Measurements from ENCODE around the gene ATP5PB.

DNA sequence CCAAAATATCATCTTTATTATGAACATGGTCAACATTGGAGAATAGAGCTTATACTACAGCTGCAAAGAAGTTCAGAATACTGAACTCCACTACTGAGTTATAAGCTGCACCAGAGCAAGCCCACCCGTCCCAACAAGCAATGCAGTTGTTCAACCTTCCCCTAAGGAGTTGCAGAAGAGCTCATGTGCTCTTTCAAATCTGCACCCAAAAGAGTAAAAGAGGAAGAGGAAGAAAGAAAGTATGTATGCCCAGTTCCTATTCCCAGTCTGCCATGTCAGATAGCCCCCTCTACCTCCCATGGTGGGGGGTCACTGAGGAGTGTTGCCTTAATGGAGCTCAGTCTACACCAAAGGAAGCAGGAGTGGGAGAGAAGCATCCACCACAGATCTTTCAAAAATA is 31.4 kb downstream of the ATP5PB start:
- TF ChIP-seq CTCF (optimal IDR thresholded peaks at IDR 0.05 in 1 of 3, IDR thresholded peaks at IDR 0.05 in 1 of 3, conservative IDR thresholded peaks at IDR 0.05 in 1 of 3; ENCODE audit: extremely low read depth in 1 of 3, insufficient read depth in 2 of 3, low read length in 3 of 3) (no peak), EZH2 (IDR thresholded peaks at IDR 0.05; ENCODE audit: low read length) (no peak)
